ENCODE results near the gene OR9Q1. TPM values are rescaled to one million over a fixed set of nuclear protein-coding genes. Genes with fewer than 3 reads are reported as not detected.

The OR9Q1 gene
- polyA plus RNA-seq, 2 donors, result not detected

DNA sequence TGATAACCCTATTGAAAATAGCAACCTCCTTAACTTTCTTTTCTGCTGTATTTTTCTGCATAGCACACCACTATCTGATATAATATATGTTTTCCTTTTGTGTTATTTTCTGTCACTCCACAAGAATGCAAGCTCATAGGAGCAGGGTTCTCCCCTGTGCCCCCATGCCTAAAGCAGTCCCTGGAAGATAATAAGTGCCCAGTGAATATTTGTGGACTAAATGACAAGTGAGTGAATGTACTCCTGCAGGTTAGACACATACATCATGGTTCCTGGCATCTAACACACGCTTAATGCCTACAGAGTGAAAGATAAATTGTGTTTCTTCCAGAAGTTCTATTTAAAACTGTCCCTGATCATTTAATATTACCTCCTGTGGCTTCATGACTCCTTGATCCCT is 141.3 kb downstream of the OR9Q1 start:
- H3K4me1 ChIP-seq (ENCODE audit: control insufficient read depth in 2 of 2, insufficient read depth in 2 of 2, low read length in 1 of 2), result peaks cover 0 to 2% of the 10 kb centered on the region in 2 donors
- H3K27ac ChIP-seq (ENCODE audit: low read depth in 2 of 2, low read length in 1 of 2), result no peak overlapping the region
- 35 to 41% methylated on average over 1 of the region's 1 CpG for WGBS, 2 donors
- no peaks in the 10 kb centered on the region for H3K9me3 ChIP-seq (ENCODE audit: control insufficient read depth in 2 of 2, insufficient read depth in 1 of 2, low read depth in 1 of 2, low read length in 1 of 2)
- H3K36me3 ChIP-seq (ENCODE audit: control insufficient read depth in 2 of 2, insufficient read depth in 2 of 2, low read length in 1 of 2), result no peaks in the 10 kb centered on the region
- no peak overlapping the region for H3K4me3 ChIP-seq (ENCODE audit: low read depth in 1 of 2, low read length in 2 of 2)
- H3K27me3 ChIP-seq (ENCODE audit: control insufficient read depth in 1 of 2, insufficient read depth in 2 of 2, low read length in 2 of 2), result no peaks in the 10 kb centered on the region

DNA sequence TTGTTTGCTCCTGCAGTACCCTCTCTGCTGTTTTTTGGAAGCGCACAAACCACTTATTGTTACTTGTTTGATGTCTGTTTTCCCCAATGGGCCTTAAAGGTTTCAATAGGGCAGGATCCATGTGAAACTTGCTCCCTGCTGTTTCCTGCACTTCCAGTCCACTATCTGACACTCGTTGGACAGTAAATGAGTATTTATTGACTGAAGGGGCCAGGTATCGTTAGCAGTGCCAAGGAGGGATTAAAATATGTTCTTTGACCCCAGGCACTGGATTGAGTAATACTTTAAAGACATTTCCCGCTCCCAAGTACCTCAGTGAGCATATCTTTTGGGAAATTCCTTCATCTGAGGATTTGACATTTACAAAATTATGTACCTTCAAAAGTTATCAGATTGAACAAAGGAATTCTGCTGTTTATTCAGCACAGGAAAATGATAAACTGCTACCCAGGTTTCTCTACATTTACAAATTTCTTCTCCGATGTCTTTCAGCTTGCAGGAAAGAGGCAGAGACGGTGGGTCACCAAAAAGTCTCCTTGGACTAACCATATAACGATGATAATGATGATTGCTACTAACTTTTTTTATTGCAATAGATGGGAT is 141.9 kb downstream of the OR9Q1 start:
- peaks cover 0 to 2% of the 10 kb centered on the region in 2 donors for H3K4me1 ChIP-seq (ENCODE audit: control insufficient read depth in 2 of 2, insufficient read depth in 2 of 2, low read length in 1 of 2)
- no peaks in the 10 kb centered on the region for H3K9me3 ChIP-seq (ENCODE audit: control insufficient read depth in 2 of 2, insufficient read depth in 1 of 2, low read depth in 1 of 2, low read length in 1 of 2)
- peak overlapping the region in 1 of 2 donors; percentile 18 for H3K27ac ChIP-seq (ENCODE audit: low read depth in 2 of 2, low read length in 1 of 2)
- no peaks in the 10 kb centered on the region for H3K36me3 ChIP-seq (ENCODE audit: control insufficient read depth in 2 of 2, insufficient read depth in 2 of 2, low read length in 1 of 2)
- H3K4me3 ChIP-seq (ENCODE audit: low read depth in 1 of 2, low read length in 2 of 2), result no peak overlapping the region
- H3K27me3 ChIP-seq (ENCODE audit: control insufficient read depth in 1 of 2, insufficient read depth in 2 of 2, low read length in 2 of 2), result no peaks in the 10 kb centered on the region
- WGBS, 2 donors, result 47 to 52% methylated on average over 7 of the region's 7 CpGs

- Histone ChIP-seq H3K27ac (ENCODE audit: low read depth in 2 of 2, low read length in 1 of 2) (no peak overlapping the region), H3K4me3 (ENCODE audit: low read depth in 1 of 2, low read length in 2 of 2) (no peak overlapping the region), H3K4me1 (ENCODE audit: control insufficient read depth in 2 of 2, insufficient read depth in 2 of 2, low read length in 1 of 2) (no peaks in the 10 kb centered on the region), H3K36me3 (ENCODE audit: control insufficient read depth in 2 of 2, insufficient read depth in 2 of 2, low read length in 1 of 2) (no peaks in the 10 kb centered on the region), H3K9me3 (ENCODE audit: control insufficient read depth in 2 of 2, insufficient read depth in 1 of 2, low read depth in 1 of 2, low read length in 1 of 2) (peaks cover 0 to 4% of the 10 kb centered on the region in 2 donors), H3K27me3 (ENCODE audit: control insufficient read depth in 1 of 2, insufficient read depth in 2 of 2, low read length in 2 of 2) (peaks cover 0 to 2% of the 10 kb centered on the region in 2 donors)
- WGBS, 2 donors, result 80 to 81% methylated on average over 5 of the region's 5 CpGs
These were observed 153.9 kb downstream of the OR9Q1 start for GRCh38 chr11:58177409-58178054.

- Histone ChIP-seq H3K4me1 (ENCODE audit: control insufficient read depth in 2 of 2, insufficient read depth in 2 of 2, low read length in 1 of 2) (no peaks in the 10 kb centered on the region), H3K27ac (ENCODE audit: low read depth in 2 of 2, low read length in 1 of 2) (no peak overlapping the region), H3K4me3 (ENCODE audit: low read depth in 1 of 2, low read length in 2 of 2) (no peak overlapping the region), H3K36me3 (ENCODE audit: control insufficient read depth in 2 of 2, insufficient read depth in 2 of 2, low read length in 1 of 2) (no peaks in the 10 kb centered on the region), H3K9me3 (ENCODE audit: control insufficient read depth in 2 of 2, insufficient read depth in 1 of 2, low read depth in 1 of 2, low read length in 1 of 2) (peaks cover 0 to 4% of the 10 kb centered on the region in 2 donors), H3K27me3 (ENCODE audit: control insufficient read depth in 1 of 2, insufficient read depth in 2 of 2, low read length in 2 of 2) (peaks cover 0 to 2% of the 10 kb centered on the region in 2 donors)
- WGBS, 2 donors, result 79 to 85% methylated on average over 6 of the region's 6 CpGs
These were observed 154.8 kb downstream of the OR9Q1 start for GRCh38 chr11:58178444-58178843.

GRCh38 chr11:58179648-58180047 is 156.0 kb downstream of the OR9Q1 start:
- H3K27ac ChIP-seq (ENCODE audit: low read depth in 2 of 2, low read length in 1 of 2), result no peak overlapping the region
- no peaks in the 10 kb centered on the region for H3K36me3 ChIP-seq (ENCODE audit: control insufficient read depth in 2 of 2, insufficient read depth in 2 of 2, low read length in 1 of 2)
- H3K4me3 ChIP-seq (ENCODE audit: low read depth in 1 of 2, low read length in 2 of 2), result no peak overlapping the region
- H3K9me3 ChIP-seq (ENCODE audit: control insufficient read depth in 2 of 2, insufficient read depth in 1 of 2, low read depth in 1 of 2, low read length in 1 of 2), result peaks cover 0 to 4% of the 10 kb centered on the region in 2 donors
- H3K27me3 ChIP-seq (ENCODE audit: control insufficient read depth in 1 of 2, insufficient read depth in 2 of 2, low read length in 2 of 2), result peaks cover 0 to 2% of the 10 kb centered on the region in 2 donors
- 85% methylated on average over 7 of the region's 7 CpGs for WGBS, 2 donors
- no peaks in the 10 kb centered on the region for H3K4me1 ChIP-seq (ENCODE audit: control insufficient read depth in 2 of 2, insufficient read depth in 2 of 2, low read length in 1 of 2)

DNA sequence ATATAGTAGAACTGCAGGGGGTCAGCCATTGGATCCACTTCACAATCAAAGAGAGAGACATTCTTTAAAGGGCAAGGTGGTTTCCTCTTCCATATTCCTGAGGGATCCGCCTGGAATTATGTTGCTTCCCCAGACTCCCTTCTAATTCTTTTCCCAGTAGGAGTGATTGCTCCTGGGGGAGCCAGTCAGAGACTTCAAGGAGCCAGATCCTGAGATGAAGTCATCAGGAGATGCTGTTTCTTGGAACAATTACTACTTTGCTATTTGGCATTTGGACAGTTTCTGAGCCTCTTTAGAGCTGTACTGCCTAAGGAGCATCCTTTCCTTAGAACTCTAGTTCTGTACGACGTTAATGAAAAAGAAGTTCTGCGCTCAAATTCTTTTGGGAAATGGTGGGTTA is 163.3 kb downstream of the OR9Q1 start:
- H3K36me3 ChIP-seq (ENCODE audit: control insufficient read depth in 2 of 2, insufficient read depth in 2 of 2, low read length in 1 of 2), result no peaks in the 10 kb centered on the region
- H3K27me3 ChIP-seq (ENCODE audit: control insufficient read depth in 1 of 2, insufficient read depth in 2 of 2, low read length in 2 of 2), result no peaks in the 10 kb centered on the region
- H3K27ac ChIP-seq (ENCODE audit: low read depth in 2 of 2, low read length in 1 of 2), result no peak overlapping the region
- H3K4me1 ChIP-seq (ENCODE audit: control insufficient read depth in 2 of 2, insufficient read depth in 2 of 2, low read length in 1 of 2), result no peaks in the 10 kb centered on the region
- no peaks in the 10 kb centered on the region for H3K9me3 ChIP-seq (ENCODE audit: control insufficient read depth in 2 of 2, insufficient read depth in 1 of 2, low read depth in 1 of 2, low read length in 1 of 2)
- 90 to 91% methylated on average over 4 of the region's 4 CpGs for WGBS, 2 donors
- H3K4me3 ChIP-seq (ENCODE audit: low read depth in 1 of 2, low read length in 2 of 2), result no peak overlapping the region

DNA sequence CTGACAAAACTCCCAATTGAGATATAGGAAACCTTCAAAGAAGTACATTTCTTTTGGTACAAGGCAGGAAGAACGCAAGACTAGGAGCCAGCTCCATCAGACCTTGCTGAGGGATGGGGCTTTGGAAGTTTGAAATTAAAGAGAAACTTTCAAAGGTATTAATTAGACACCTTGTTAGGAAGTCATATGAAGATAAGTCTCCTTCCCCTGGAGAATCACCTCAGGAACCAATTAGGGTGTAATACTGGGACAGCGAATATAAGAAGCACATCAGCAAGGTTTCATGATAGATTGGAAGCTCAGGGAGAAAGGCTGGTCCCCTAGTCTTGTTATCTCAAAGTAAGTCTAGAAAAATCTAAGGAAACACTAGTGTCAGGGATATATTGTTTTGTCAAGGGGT is 165.1 kb downstream of the OR9Q1 start, which contains the start of gene OR9Q2:
TSS of gene OR9Q2 (plus strand) at position 301 of the 400 bp plus-strand sequence. CDS start 1,421 bp downstream, outside the sequence.
- Histone ChIP-seq H3K9me3 (ENCODE audit: control insufficient read depth in 2 of 2, insufficient read depth in 1 of 2, low read depth in 1 of 2, low read length in 1 of 2) (no peaks in the 10 kb centered on the region), H3K27me3 (ENCODE audit: control insufficient read depth in 1 of 2, insufficient read depth in 2 of 2, low read length in 2 of 2) (no peaks in the 10 kb centered on the region), H3K4me3 (ENCODE audit: low read depth in 1 of 2, low read length in 2 of 2) (no peak within 1 kb of the TSS), H3K27ac (ENCODE audit: low read depth in 2 of 2, low read length in 1 of 2) (no peak within 1 kb of the TSS), H3K36me3 (ENCODE audit: control insufficient read depth in 2 of 2, insufficient read depth in 2 of 2, low read length in 1 of 2) (no peaks in the 10 kb centered on the region), H3K4me1 (ENCODE audit: control insufficient read depth in 2 of 2, insufficient read depth in 2 of 2, low read length in 1 of 2) (no peaks in the 10 kb centered on the region)
- 86 to 89% methylated on average over 2 of the region's 2 CpGs for WGBS, 2 donors

GRCh38 chr11:58192229-58192628 is 168.5 kb downstream of the OR9Q1 start:
- Histone ChIP-seq H3K4me3 (ENCODE audit: low read depth in 1 of 2, low read length in 2 of 2) (no peak overlapping the region), H3K4me1 (ENCODE audit: control insufficient read depth in 2 of 2, insufficient read depth in 2 of 2, low read length in 1 of 2) (no peaks in the 10 kb centered on the region), H3K27ac (ENCODE audit: low read depth in 2 of 2, low read length in 1 of 2) (no peak overlapping the region), H3K9me3 (ENCODE audit: control insufficient read depth in 2 of 2, insufficient read depth in 1 of 2, low read depth in 1 of 2, low read length in 1 of 2) (no peaks in the 10 kb centered on the region), H3K27me3 (ENCODE audit: control insufficient read depth in 1 of 2, insufficient read depth in 2 of 2, low read length in 2 of 2) (no peaks in the 10 kb centered on the region), H3K36me3 (ENCODE audit: control insufficient read depth in 2 of 2, insufficient read depth in 2 of 2, low read length in 1 of 2) (no peaks in the 10 kb centered on the region)
- WGBS, 2 donors, result 51 to 71% methylated on average over 3 of the region's 3 CpGs

DNA sequence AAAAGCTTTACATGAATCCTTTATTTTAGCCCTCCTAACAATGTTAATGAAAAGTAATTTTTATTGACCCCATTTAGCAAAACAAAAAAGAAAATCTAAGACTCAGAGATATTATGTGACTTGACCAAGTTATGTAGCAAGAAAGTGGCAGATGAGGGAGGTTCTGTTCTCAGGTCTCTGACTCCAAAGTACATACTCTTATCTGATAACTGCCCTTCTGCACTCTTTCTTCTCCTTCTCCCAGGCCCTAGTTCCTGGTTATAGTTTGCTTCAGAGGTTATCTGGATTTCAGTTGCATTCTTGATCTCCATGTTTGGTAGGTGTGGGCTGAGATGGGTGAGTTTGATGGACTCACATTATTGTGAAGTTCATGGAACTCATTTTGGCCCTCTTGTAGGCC is 169.7 kb downstream of the OR9Q1 start:
- Histone ChIP-seq H3K36me3 (ENCODE audit: control insufficient read depth in 2 of 2, insufficient read depth in 2 of 2, low read length in 1 of 2) (no peaks in the 10 kb centered on the region), H3K27ac (ENCODE audit: low read depth in 2 of 2, low read length in 1 of 2) (no peak overlapping the region), H3K27me3 (ENCODE audit: control insufficient read depth in 1 of 2, insufficient read depth in 2 of 2, low read length in 2 of 2) (no peaks in the 10 kb centered on the region), H3K4me1 (ENCODE audit: control insufficient read depth in 2 of 2, insufficient read depth in 2 of 2, low read length in 1 of 2) (no peaks in the 10 kb centered on the region), H3K9me3 (ENCODE audit: control insufficient read depth in 2 of 2, insufficient read depth in 1 of 2, low read depth in 1 of 2, low read length in 1 of 2) (no peaks in the 10 kb centered on the region), H3K4me3 (ENCODE audit: low read depth in 1 of 2, low read length in 2 of 2) (no peak overlapping the region)

GRCh38 chr11:58195939-58196338 is 172.3 kb downstream of the OR9Q1 start:
- no peaks in the 10 kb centered on the region for H3K36me3 ChIP-seq (ENCODE audit: control insufficient read depth in 2 of 2, insufficient read depth in 2 of 2, low read length in 1 of 2)
- no peaks in the 10 kb centered on the region for H3K27me3 ChIP-seq (ENCODE audit: control insufficient read depth in 1 of 2, insufficient read depth in 2 of 2, low read length in 2 of 2)
- no peak overlapping the region for H3K4me3 ChIP-seq (ENCODE audit: low read depth in 1 of 2, low read length in 2 of 2)
- WGBS, 2 donors, result 81 to 94% methylated on average over 2 of the region's 2 CpGs
- no peaks in the 10 kb centered on the region for H3K4me1 ChIP-seq (ENCODE audit: control insufficient read depth in 2 of 2, insufficient read depth in 2 of 2, low read length in 1 of 2)
- no peaks in the 10 kb centered on the region for H3K9me3 ChIP-seq (ENCODE audit: control insufficient read depth in 2 of 2, insufficient read depth in 1 of 2, low read depth in 1 of 2, low read length in 1 of 2)
- no peak overlapping the region for H3K27ac ChIP-seq (ENCODE audit: low read depth in 2 of 2, low read length in 1 of 2)
